SK-N-SH treated with all-trans-retinoic acid at 6 μM for 48 hours (cell line): Measurements from ENCODE around the gene SLC25A25.

Experiments
- ATAC-seq: fragments of 200-7000 bp; cut with Tn5 transposase; 3 replicates; pipeline ENCODE4 v1.9.1; 2020; ENCODE audit warnings: mild to moderate bottlenecking, moderate library complexity
- BACH2 ChIP-seq: fragments of 250-450 bp; sonication (Bioruptor Pico); IDR thresholded peaks from 2 replicates; pipeline ENCODE4 v1.9.0; 2021; ENCODE audit warnings: mild to moderate bottlenecking, borderline replicate concordance
- CREB5 ChIP-seq: fragments of 250-450 bp; sonication (Bioruptor Pico); IDR thresholded peaks from 2 replicates; pipeline ENCODE4 v1.5.1; 2020; ENCODE audit warnings: low read depth, mild to moderate bottlenecking, moderate library complexity
- CSRNP3 ChIP-seq: fragments of 250-450 bp; sonication (Bioruptor Pico); IDR thresholded peaks from 2 replicates; pipeline ENCODE4 v1.5.1; 2021; ENCODE audit warnings: mild to moderate bottlenecking, moderate library complexity
- GLIS3 ChIP-seq: fragments of 250-450 bp; sonication (Bioruptor Pico); IDR thresholded peaks from 2 replicates; pipeline ENCODE4 v1.5.0; 2020; ENCODE audit warnings: mild to moderate bottlenecking, moderate library complexity
- OSR1 ChIP-seq: fragments of 250-450 bp; sonication (Bioruptor Pico); IDR thresholded peaks from 2 replicates; pipeline ENCODE4 v1.8.0; 2022; ENCODE audit warnings: moderate library complexity, mild to moderate bottlenecking, inconsistent platforms
- PPARA ChIP-seq: fragments of 250-450 bp; sonication (Bioruptor Pico); IDR thresholded peaks from 2 replicates; pipeline ENCODE4 v1.5.0; 2020; ENCODE audit warnings: mild to moderate bottlenecking, borderline replicate concordance
- RARB ChIP-seq: fragments of 250-450 bp; sonication (Bioruptor Pico); IDR thresholded peaks from 2 replicates; pipeline ENCODE4 v1.8.0; 2021; ENCODE audit warnings: mild to moderate bottlenecking, moderate library complexity
- SNAI2 ChIP-seq: fragments of 250-450 bp; sonication (Bioruptor Pico); IDR thresholded peaks from 2 replicates; pipeline ENCODE4 v1.5.0; 2020; ENCODE audit warnings: mild to moderate bottlenecking, moderate library complexity
- TOX ChIP-seq: fragments of 250-450 bp; sonication (Bioruptor Pico); IDR thresholded peaks from 2 replicates; pipeline ENCODE4 v1.8.0; 2021; ENCODE audit warnings: mild to moderate bottlenecking, moderate library complexity, borderline replicate concordance
- ZNF70 ChIP-seq: fragments of 450-650 bp; formaldehyde crosslinking; IDR thresholded peaks from 2 replicates; pipeline ENCODE4 v1.5.0; 2020; ENCODE audit warnings: mild to moderate bottlenecking, moderate library complexity
- ZNF8 ChIP-seq: fragments of 450-650 bp; formaldehyde crosslinking; IDR thresholded peaks from 2 replicates; pipeline ENCODE4 v1.5.0; 2020; ENCODE audit warnings: mild to moderate bottlenecking, moderate library complexity
- TF ChIP-seq, protein P1 (sequence below): fragments of 250-450 bp; sonication (Bioruptor Pico); IDR thresholded peaks from 2 replicates; pipeline ENCODE4 v1.8.0; 2020; ENCODE audit warnings: mild to moderate bottlenecking, moderate library complexity, borderline replicate concordance
- TF ChIP-seq, protein P2 (sequence below): fragments of 250-450 bp; sonication (Bioruptor Pico); IDR thresholded peaks from 2 replicates; pipeline ENCODE4 v1.5.0; 2020; ENCODE audit warnings: mild to moderate bottlenecking, moderate library complexity

The SLC25A25 gene

DNA sequence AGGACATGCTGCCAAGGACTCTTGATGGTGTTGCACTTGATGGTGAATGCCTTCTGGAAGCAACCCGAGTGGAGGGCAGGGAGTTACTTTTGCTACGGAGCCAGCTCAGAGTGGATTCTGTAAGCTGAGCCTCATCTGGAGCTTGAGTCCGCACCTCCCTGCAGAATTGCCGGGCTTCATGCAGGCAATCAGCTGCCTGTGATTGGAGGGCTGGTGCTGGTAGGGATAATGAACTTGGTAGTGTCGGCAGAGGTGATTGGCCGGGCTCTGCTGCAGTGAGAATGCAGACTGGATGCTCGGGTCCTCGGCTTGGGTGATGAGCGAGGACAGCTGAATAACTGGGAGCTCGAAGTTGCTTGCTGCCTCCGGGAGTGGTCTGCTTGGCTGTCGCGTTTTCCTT is 23.1 kb downstream of the SLC25A25 start:
- ATAC-seq = peak; percentile 86
- TF ChIP-seq PPARA (no peak), OSR1 (CRISPR knock-in tag) (no peak), CREB5 (CRISPR knock-in tag) (no peak), ZNF8 (no peak), SNAI2 (no peak), ZNF70 (CRISPR knock-in tag) (no peak), GLIS3 (CRISPR knock-in tag) (no peak), BACH2 (no peak), RARB (CRISPR knock-in tag) (no peak), CSRNP3 (CRISPR knock-in tag) (no peak), TOX (no peak)
- TF ChIP-seq, protein P1, sequence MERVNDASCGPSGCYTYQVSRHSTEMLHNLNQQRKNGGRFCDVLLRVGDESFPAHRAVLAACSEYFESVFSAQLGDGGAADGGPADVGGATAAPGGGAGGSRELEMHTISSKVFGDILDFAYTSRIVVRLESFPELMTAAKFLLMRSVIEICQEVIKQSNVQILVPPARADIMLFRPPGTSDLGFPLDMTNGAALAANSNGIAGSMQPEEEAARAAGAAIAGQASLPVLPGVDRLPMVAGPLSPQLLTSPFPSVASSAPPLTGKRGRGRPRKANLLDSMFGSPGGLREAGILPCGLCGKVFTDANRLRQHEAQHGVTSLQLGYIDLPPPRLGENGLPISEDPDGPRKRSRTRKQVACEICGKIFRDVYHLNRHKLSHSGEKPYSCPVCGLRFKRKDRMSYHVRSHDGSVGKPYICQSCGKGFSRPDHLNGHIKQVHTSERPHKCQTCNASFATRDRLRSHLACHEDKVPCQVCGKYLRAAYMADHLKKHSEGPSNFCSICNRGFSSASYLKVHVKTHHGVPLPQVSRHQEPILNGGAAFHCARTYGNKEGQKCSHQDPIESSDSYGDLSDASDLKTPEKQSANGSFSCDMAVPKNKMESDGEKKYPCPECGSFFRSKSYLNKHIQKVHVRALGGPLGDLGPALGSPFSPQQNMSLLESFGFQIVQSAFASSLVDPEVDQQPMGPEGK (CRISPR knock-in tag) = no peak
- TF ChIP-seq, all 23 proteins: peak for 0

- TF ChIP-seq, protein P1 (CRISPR knock-in tag) = no peak
- TF ChIP-seq PPARA = no peak
- ATAC-seq = peak; percentile 1; the same call in 2 of the 3 replicates
These were observed 23.5 kb downstream of the SLC25A25 start for GRCh38 chr9:128091571-128091970.

DNA sequence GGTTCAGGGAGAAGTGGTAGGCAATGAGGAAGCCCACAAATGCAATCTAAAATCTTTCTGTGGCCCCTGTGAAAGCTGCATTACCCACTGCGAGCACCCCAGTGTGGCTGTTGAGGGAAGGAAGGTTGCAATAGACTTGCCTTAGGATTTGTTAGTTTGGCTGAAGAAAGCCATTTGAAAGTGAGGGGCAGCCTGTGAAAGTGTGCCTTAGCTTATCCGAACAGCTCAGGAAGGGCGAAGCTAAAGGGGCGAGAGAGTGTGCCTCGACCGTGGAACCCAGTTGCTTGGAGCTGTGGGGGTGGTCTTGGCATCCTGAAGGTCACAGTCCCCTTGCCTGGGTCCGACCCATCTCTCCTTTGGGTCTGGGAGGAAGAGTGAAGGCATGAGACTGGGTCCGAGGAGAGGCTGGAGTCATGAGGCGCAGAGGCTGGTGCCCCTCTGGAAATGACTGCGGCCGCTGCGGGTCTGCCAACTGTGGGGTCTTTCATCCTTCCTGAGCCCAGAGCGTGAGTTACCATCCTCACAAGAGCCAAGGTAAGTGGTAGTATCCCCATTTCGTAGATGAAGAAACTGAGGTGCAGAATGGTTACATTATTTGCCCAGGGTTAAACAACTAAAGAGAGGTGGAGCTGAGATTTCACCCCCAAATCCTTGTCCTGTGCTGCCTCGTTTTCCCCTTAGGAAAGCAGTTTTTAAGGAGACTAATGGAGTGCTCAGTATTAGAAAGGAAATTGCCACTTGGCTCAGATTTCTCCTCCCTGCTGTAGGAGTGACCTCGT is 24.4 kb downstream of the SLC25A25 start:
- TF ChIP-seq CSRNP3 (CRISPR knock-in tag) = no peak
- TF ChIP-seq CREB5 (CRISPR knock-in tag) = no peak
- no peak for TF ChIP-seq RARB (CRISPR knock-in tag)
- TF ChIP-seq, protein P2, sequence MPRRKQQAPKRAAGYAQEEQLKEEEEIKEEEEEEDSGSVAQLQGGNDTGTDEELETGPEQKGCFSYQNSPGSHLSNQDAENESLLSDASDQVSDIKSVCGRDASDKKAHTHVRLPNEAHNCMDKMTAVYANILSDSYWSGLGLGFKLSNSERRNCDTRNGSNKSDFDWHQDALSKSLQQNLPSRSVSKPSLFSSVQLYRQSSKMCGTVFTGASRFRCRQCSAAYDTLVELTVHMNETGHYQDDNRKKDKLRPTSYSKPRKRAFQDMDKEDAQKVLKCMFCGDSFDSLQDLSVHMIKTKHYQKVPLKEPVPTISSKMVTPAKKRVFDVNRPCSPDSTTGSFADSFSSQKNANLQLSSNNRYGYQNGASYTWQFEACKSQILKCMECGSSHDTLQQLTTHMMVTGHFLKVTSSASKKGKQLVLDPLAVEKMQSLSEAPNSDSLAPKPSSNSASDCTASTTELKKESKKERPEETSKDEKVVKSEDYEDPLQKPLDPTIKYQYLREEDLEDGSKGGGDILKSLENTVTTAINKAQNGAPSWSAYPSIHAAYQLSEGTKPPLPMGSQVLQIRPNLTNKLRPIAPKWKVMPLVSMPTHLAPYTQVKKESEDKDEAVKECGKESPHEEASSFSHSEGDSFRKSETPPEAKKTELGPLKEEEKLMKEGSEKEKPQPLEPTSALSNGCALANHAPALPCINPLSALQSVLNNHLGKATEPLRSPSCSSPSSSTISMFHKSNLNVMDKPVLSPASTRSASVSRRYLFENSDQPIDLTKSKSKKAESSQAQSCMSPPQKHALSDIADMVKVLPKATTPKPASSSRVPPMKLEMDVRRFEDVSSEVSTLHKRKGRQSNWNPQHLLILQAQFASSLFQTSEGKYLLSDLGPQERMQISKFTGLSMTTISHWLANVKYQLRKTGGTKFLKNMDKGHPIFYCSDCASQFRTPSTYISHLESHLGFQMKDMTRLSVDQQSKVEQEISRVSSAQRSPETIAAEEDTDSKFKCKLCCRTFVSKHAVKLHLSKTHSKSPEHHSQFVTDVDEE (CRISPR knock-in tag) = no peak
- TF ChIP-seq ZNF8 = no peak
- TF ChIP-seq PPARA = no peak
- TF ChIP-seq, protein P1 (CRISPR knock-in tag) = no peak
- ATAC-seq = no peak
